NCI-H1105 treated with DMSO at 0.1 percent for 48 hours (cell line): ENCODE data around the gene GALR1.
"Not testable (repeated sequence)": the region's sequence is repeated elsewhere in the genome, so short reads cannot be mapped to it uniquely, and the experiment has no call there.

Experiments used
- DNase-seq: peaks from one replicate; lab custom pipeline; 2025; lab: John Stamatoyannopoulos, UW

GALR1 gene, protein sequence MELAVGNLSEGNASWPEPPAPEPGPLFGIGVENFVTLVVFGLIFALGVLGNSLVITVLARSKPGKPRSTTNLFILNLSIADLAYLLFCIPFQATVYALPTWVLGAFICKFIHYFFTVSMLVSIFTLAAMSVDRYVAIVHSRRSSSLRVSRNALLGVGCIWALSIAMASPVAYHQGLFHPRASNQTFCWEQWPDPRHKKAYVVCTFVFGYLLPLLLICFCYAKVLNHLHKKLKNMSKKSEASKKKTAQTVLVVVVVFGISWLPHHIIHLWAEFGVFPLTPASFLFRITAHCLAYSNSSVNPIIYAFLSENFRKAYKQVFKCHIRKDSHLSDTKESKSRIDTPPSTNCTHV

DNA sequence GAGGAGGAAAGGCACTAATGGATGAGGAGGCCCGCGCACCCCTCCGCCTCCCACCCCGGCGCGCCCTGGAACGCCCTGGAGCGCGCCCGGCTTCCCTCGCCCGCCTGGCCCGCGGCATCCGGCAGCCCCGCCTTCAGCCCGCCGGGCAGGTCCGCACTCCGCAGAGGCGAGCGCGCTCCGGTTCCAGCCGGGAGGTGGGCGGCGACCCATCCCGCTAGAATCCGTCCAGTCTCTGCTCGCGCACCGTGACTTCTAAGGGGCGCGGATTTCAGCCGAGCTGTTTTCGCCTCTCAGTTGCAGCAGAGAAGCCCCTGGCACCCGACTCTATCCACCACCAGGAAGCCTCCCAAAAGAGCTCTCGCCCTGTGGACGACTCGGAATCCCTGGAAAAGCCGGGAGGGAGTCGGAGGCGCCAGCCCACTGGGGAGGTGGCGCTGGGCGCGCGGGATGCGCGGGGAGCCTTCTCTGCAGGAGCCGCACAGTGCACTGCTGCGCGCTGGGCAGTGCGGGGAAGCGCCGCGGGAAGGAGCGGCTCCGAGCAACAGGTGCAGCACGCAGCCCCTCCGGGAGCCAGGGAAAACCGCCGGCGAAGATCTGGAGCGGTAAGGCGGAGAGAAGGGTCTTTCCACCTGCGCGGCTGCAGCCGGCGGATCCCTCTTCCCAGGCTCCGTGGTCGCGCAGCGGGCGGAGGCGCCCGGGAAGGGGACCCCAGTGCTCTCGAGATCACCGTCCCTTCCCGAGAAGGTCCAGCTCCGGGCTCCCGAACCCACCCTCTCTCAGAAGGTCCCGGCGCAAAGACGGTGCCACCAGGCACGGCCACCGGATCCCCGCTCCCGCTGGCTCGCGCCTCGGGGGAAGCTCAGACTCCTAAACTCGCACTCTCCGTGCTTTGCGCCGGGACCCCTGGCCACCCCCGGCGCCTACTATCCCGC is at the start of gene GALR1:
Gene GALR1, plus strand, starts transcription at position 280 of the 932 bp plus-strand sequence. CDS start 701 bp downstream, outside the sequence.
- no peak for DNase-seq

DNA sequence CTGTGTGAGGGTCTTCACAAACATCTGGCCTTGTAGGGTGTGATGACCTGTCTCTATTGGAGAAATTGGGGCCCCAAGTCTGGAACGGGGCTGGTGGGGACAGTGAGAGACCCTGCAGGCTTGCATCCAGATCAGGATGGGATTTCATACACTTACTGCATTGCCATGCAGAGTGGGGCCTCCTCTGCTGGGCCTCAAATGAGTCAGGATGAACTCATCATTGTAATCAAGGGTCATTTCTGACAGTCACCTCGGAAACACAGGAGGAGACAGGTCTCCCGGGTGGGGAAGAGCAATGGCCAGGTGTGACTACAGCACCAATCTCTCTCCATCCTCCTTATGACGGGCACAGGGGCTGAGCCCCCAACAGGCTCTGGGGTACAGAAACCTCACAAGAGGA is 48.1 kb upstream of the GALR1 start:
- DNase-seq = no peak

DNA sequence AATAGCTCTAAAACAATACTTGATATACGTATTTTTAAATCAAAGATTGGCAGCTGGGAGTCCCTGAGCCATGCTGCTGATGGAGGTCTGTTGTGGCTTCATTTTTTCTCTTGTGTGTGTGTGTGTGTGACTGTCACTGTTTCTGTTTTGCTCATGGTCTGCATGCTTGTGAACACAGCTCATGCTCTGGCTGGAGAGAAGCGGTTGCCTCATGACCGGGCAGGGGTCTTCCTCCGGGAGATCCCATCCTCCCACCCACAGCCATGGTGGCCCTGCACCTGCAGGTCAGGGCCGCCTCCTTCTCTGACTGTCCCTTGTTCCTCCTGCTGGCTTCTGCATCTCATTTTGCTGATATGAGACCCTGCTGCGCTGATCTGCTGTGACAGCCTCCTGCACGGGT is 47.3 kb upstream of the GALR1 start:
- DNase-seq = no peak

DNA sequence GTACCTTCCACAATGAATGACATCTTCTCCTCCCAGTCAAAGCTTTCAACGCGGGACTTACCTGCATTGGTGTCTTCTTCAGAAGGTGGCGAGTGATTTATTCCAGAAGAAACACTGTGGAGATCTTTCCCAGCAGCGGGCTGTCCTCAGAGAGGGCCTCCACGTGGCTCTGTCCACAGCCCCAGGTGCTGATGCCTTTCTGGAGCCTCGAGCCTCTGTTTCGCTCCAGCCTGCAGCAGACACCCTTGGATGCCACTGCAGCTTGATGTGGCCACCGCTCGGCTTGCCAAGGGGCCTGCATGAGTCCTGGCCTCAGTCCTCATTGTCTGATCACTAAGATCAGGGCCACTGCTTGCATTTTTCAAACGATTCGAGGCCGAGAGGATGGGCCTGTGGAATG is 46.6 kb upstream of the GALR1 start:
- DNase-seq = no peak

DNA sequence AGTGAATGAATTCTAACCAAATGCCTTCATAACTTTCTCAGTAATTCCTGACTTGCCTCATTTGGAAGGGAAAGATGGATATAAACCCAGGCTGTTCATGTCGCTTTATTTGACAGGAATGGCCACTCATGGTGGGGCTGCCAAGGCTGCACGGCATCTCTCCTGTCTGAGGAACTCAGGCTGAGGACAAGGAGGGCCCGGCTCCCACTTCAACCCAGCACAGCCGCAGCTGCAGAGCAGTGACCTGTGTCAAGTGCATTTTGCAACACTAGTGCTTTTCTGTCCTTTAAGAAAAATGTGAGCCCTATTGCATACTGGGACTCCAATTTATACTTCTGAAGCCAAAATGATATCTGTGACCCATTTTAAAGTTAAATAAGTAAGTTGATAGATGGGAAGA is 45.8 kb upstream of the GALR1 start:
- DNase-seq = no peak

DNA sequence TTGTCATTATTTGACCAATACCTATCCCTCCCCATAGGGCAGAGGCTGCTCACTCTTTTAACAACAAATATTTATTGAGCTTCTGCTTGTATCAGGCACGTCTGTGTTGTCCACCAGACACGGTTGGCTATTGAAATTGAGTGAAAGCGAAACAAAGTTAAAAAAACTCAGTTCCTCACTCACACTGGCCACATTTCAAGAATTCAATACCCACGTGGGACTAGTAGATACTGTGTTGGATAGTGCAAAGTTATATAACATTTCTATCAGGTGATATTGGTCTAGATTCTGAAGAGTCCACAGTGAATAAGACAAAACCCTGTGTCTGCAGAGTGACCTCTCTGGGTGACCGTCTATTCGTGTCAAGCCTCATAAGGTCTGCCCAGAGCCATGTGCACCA is 43.9 kb upstream of the GALR1 start:
- no peak for DNase-seq

DNA sequence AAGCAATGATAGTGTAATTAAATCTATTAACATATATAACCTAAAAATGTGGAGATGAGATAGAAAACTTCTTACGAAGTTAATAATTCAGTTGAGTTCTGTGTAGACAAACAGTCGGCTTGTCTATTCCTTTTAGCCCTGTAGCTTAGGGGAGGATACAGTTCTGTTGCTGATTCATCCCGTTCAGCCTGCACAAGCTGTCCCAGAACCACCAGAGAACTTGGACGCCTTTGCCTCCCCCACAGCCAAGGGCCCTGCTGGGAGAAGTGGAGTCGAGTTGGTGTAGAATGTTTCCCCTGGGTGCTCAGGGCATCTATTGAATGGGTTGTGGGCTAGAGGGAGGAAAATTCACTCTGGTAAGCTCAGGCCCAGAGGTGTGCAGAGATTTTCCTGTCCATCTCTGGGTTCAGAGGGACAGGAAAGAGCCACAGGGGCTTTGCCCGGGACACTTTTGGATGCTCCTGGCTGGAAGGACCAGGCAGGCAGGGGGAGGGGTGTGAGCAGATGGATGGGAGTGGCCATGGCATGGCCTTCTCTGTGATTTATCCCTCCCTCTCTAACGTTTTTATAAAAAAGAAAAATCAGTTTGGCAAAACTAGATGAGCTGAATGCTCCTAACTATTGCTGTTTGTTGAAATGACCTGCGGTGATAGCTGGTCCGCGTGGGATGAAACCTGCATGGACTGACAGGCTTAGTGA is 42.8 kb upstream of the GALR1 start:
- no peak for DNase-seq

DNA sequence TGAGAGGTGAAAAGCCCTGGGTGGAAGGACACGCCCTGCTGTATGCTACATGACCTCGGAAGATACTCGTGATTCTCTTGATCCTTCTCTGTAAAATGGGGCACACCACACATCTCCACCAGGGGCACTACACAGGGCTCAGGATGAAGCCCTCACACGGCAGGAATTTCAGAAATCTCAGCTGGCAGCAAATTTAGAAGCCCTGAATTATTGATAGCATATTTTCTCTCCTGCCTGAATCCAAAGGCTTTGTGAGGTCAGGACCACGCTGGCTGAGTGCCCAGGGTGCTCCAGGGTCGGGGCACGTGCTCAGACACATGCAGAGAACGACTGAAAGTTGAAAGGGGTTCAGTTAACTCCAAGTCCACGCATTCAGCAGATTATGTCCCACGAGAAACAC is 42.1 kb upstream of the GALR1 start:
- DNase-seq = peak; percentile 54

DNA sequence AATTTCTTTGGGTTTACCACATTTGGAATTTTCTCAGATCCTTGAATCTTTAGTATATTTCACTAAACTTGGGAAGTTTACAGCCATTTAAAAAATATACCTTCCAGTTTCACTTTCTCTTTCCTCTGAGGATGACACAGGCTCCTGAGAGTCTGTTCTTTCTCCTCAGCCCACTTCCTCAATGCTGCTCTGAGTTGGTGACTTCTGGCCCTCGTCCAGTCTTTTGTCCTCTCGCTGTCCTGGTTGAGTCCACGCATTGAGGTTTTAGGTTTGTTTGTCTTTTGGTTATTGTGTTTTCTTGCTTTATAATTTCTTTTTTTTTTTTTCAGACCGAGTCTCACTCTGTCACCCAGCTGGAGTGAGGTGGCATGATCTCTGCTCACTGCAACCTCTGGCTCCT is 40.7 kb upstream of the GALR1 start:
- DNase-seq = no peak

DNA sequence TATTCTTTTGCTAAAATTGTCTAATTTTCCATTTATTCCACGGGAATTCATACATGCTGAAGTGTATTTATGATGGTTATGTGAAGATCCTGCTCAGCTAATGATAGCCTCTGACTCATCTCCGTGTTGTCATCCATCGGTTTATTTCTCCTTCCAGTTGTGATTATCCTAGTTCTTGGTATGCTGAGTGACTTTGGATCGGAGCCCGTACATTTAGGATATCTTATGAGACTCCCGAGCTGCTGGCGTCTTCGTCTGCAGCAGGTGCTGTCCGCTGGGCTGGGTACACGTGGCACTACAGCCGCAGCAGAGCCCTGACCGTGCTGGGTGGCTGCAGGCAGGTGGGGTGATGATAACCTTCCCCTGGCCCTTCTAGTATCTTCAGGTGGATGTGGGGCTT is 40.1 kb upstream of the GALR1 start:
- DNase-seq = no peak

DNA sequence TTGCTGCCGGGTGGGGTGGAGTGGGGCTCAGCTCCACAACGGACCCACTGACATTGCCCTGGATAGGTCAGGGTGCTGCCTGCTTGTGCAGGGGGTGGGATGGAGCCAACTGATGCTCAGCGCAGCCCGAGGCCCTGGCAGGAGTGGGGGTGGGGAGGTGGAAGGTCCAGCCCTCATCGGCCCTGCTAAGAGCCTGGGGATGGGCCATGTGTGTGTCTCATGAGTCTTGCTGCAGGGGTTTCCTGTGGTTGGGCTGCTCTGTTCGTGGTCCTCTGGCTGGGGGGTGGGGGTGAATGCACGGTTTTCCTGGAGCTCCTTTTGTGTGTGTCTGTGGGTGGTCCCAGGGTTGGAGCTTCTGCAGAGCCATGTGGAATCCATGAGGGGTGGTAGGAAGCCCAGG is 39.4 kb upstream of the GALR1 start:
- no peak for DNase-seq

DNA sequence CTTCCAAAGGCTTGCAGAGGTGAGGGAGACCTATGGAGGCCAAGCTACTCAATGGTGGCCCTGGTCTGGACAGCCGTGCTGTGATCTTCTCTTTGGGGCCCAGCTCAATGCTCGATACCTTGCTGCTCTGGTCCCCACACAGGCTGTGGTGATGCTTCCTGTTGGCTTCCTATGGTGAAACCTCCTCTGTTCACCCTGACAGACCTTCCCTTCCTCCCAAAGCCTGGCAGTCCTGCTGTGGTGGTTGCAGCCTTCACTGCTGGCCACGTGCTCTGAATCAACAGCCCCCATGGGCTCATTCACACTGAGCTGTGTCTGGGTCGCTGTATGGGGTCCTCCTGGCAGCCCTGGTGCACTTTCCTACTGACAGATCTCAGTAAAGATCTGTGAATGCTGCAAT is 31.0 kb upstream of the GALR1 start:
- no peak for DNase-seq

DNA sequence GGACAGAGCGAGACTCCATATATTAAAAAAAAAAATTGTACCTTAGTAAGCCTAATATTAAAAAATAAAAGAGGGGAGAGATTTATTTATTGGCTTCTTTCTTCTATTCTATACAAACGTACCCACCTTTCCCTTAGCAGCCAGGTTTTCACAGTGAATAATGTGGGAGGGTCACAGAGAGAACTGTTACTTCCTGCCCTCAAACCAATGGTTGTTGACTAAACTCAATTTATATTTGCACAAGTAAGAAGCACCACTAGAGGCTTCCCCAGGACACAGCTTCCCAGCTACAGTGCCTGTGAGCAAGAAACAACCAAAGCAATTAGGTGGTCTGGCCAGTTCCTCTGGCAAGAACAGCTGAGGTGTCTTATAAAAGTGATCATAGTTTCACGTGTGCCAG is 28.9 kb upstream of the GALR1 start:
- no peak for DNase-seq

DNA sequence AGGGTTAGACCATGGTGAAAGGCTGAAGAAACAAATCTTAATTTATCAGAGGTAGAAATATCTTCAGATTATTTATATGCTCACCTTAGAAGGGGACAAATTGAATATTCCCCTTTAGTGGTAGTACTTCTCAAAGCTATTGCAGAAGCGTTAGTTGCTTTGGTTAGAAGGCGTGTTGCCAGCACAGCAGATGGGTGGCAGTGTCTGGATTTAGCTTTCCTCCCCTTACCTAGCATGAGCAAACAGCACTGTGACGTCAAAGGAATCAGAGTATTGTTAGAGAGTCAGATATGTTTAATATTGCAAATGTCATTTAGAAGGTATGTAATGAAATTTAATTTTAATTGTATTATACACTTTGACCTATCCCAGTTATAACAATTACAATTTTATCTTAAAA is 27.2 kb upstream of the GALR1 start:
- no peak for DNase-seq

DNA sequence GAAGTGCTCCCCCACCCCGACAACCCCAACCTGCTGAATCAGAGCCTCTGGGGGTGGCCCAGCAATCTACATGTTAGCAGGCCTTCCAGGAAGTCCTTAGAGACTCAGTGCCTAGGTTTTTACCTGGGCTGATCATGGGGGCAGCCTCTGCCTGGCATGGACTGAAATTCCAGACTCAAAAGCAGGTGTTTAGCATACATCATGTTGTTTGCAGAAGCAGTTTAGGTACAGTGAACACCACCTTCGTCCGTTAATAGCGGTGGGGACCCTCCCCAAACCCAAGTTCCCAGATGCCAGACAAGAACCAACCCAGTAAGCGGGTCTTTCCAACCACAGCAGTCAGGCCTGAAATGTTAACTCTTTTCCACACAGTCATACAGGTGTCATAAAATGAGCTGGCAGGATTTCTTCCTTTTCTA is 26.4 kb upstream of the GALR1 start:
- no peak for DNase-seq

DNA sequence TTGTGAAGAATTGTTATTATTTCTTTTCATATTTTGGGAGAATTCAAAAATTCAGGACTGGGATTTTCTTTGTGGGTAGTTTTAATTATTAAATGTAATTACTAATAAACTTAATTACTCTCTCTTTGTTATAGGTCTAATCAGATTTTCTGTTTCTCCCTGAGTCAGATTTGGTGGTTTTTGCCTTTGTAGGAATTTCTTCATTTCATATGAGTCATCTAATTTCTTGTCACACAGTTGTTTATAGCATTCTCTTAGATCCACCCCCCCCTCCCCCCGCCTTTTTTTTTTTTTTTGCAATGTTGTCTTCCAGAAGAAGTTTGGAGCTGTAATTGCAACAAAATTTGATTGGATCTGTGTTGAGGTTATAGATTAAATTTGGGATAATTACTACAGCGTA is 26.0 kb upstream of the GALR1 start:
- DNase-seq = no peak

DNA sequence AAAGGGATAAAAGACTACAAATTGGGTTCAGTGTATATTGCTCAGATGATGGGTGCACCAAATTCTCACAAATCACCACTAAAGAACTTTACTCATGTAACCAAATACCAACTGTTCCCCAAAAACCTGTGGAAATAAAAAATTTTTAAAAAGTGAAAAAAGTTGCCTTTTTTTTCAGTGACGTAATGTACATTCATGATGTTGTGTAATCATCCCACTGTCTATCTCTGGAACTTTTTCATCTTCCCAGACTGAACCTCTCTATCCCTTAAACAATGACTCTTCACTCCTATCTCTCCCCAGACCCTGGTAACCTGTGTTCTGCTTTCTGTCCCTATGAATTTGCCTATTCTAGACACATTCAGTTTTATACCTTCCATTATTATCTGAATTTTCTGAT is 19.0 kb upstream of the GALR1 start:
- no peak for DNase-seq

DNA sequence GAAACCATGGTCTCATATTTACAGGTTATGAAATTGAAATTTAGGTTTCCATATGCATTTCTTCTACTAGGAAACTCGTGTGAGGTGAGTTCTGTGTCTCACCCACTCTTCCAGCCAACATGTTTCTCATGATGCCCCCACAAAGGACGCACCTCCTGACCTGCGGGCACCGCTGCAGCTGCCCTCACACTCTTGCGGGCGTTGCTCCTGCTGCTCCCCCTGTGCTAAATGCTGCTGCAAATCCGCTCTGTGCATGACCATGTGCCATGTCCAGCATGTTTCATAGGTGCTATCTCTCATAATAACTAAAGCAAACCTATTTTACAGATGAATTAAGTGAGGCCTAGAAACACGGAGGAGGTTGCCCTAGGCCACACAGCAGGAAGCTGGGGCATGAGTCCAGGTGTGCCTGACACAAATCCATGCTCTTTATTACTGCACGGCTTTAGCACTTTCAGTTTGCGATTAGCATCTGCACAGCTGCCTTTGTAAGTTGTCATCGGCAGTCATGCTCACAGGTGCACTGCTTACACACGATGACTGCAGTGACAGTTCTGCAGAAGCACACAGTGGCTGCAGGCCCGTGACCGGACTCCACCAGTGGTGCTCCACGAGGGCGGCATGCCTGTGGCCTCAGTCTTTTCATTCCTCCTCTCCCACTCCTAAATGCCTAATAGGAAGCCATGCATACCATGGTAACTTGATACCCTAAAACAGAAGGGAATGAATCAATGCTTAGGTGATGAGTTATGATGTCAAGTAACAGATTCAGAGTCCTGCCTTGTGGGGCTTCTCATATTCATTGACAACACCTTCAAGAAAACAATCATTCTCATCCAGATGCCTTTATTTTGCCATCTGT is 14.9 kb upstream of the GALR1 start:
- DNase-seq = no peak

DNA sequence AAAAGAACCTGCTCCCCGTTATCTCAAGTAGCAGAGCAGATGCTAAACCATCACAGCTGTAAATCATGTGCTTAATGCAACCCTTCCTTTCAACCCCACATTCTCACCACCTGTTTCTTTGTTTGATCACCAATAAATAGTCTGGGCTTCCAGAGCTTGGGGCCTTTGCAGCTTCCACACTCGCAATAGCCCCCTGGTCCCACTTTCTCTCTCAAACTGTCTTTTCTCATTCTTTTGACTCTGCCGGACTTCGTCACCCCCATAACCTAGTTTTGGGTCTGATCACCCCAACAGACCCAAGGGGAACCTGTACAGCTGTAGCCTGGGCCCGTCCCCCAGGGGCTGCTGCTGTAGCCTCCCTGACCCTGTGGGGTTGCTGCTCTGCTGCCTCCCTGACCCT is 10.4 kb upstream of the GALR1 start:
- DNase-seq = not testable (repeated sequence)

DNA sequence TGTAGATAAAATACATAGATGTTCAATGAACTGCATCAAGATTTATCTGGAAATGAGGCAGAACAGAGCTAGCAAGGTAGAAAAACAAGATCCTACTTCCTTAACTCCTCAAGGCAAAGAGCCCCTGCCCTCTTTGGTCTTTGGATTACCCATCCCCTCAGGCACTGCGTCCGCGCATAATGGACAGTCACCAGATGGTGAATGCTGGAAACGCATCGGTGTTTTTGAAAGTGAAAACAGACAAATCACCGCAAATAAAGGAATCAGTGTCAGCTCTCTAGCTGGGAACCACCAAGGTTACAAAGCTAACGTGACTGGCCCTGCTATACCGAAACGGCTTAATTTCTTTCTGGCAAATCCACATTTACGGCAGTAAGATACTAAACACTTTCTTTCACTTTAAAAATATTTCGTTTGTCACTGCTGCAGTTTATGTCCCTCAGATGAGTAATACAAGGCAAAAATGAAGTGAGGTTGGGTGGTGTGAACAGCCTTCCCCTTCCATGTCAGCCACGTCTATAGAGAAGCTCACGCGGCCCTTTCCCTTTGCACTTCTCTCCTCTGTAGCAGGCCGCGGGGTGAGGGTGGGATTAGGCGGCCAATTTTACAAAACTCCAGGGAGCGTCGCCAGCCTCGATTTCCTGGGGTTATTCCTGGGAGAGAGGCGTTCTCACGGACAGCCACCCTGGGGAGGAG is 627 bp upstream of the GALR1 start:
- DNase-seq = no peak

DNA sequence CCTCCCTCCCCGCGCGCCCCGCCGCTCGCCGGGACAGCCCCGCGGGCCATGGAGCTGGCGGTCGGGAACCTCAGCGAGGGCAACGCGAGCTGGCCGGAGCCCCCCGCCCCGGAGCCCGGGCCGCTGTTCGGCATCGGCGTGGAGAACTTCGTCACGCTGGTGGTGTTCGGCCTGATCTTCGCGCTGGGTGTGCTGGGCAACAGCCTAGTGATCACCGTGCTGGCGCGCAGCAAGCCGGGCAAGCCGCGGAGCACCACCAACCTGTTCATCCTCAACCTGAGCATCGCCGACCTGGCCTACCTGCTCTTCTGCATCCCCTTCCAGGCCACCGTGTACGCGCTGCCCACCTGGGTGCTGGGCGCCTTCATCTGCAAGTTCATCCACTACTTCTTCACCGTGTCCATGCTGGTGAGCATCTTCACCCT is 865 bp downstream of the GALR1 start:
- DNase-seq = no peak
